ENCODE data around the gene KANK2. TPM values are rescaled to one million over a fixed set of nuclear protein-coding genes. Genes with fewer than 3 reads are reported as not detected.

Gene KANK2
- total RNA-seq, 1 experiment from 2014 or later, result 27.8 TPM

DNA sequence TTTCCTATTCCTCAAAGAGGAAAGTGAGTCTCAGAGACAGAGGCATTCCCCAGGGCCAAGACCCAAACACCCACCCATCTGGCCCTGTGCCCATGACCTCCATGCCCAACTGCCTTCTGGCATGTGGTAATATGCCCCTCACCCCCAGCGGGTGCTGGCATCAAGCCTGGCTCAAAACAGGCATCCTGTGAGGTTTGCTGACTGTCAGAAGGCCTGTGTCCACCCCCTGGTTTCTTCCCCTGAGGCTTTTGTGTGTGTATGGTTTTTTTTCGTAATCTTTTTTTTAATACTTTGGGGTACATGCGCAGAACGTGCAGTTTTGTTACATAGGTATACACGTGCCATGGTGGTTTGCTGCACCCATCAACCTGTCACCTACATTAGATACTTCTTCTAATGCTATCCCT, 7.6 kb upstream of the KANK2 start:
- TF ChIP-seq, protein P1, sequence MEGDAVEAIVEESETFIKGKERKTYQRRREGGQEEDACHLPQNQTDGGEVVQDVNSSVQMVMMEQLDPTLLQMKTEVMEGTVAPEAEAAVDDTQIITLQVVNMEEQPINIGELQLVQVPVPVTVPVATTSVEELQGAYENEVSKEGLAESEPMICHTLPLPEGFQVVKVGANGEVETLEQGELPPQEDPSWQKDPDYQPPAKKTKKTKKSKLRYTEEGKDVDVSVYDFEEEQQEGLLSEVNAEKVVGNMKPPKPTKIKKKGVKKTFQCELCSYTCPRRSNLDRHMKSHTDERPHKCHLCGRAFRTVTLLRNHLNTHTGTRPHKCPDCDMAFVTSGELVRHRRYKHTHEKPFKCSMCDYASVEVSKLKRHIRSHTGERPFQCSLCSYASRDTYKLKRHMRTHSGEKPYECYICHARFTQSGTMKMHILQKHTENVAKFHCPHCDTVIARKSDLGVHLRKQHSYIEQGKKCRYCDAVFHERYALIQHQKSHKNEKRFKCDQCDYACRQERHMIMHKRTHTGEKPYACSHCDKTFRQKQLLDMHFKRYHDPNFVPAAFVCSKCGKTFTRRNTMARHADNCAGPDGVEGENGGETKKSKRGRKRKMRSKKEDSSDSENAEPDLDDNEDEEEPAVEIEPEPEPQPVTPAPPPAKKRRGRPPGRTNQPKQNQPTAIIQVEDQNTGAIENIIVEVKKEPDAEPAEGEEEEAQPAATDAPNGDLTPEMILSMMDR (IDR thresholded peaks at IDR 0.05; ENCODE audit: unreplicated experiment), result no peak
- no peaks in the 10 kb centered on the region for H3K27me3 Mint-ChIP-seq (ENCODE audit: unreplicated experiment)
- CTCF ChIA-PET, result no interaction called here
- peaks cover 20% of the 10 kb centered on the region for H3K4me1 Mint-ChIP-seq (ENCODE audit: low read depth, unreplicated experiment)
- DNase-seq, result no peak
- peaks cover 28% of the 10 kb centered on the region for H3K36me3 Mint-ChIP-seq (ENCODE audit: insufficient read depth, unreplicated experiment)
- H3K4me3 Mint-ChIP-seq (ENCODE audit: low read depth, unreplicated experiment), result no peak overlapping the region
- no peaks in the 10 kb centered on the region for H3K9me3 Mint-ChIP-seq (ENCODE audit: low read depth, unreplicated experiment)
- BruUV-seq (replicated peaks), result no TSS peak
- no peak overlapping the region for H3K27ac Mint-ChIP-seq (ENCODE audit: unreplicated experiment)
- intact Hi-C loops (cut with micrococcal nuclease; ENCODE audit: unreplicated experiment), result loop anchor here (10.0 kb wide), 1 partner anchor 170 kb away; no protein-coding TSS in a partner anchor

DNA sequence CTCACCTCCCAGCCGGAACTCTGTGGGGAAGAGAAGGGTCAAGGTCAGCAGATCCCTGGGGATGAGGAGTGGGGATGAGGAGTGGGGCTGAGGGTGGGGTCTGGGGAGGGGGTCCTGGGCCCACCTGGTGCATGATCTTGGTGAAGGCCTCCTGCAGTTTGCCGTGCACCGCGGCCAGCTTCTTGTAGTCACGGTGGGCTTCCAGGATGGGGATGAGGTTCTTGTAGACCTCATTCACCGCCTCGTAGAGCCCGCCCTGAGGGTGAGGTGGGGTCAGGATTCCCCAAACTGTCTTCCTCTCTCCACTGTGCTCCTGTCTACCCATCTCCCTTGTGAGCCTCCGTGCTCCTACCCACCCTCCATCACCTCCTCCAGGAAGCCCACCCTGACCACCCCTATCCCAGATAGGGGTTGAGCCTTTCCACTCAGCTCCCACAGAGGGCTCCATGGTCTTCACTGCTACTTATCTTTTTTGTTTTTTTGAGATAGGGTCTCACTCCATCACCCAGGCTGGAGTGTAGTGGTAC, 6.8 kb upstream of the KANK2 start:
- DNase-seq, result no peak
- H3K27ac Mint-ChIP-seq (ENCODE audit: unreplicated experiment), result peak overlapping the region; percentile 50
- no peak overlapping the region for H3K4me3 Mint-ChIP-seq (ENCODE audit: low read depth, unreplicated experiment)
- CTCF ChIA-PET, result interaction anchor here (1.3 to 1.7 kb wide), 2 partner anchors 66 to 78 kb away, joined by 4 to 5 read pairs; no protein-coding TSS in a partner anchor
- H3K27me3 Mint-ChIP-seq (ENCODE audit: unreplicated experiment), result no peaks in the 10 kb centered on the region
- H3K9me3 Mint-ChIP-seq (ENCODE audit: low read depth, unreplicated experiment), result no peaks in the 10 kb centered on the region
- intact Hi-C loops (cut with micrococcal nuclease; ENCODE audit: unreplicated experiment), result loop anchor here (10.0 kb wide), 1 partner anchor 169 kb away; no protein-coding TSS in a partner anchor
- peaks cover 20% of the 10 kb centered on the region for H3K4me1 Mint-ChIP-seq (ENCODE audit: low read depth, unreplicated experiment)
- H3K36me3 Mint-ChIP-seq (ENCODE audit: insufficient read depth, unreplicated experiment), result peaks cover 28% of the 10 kb centered on the region
- TF ChIP-seq, protein P1 (IDR thresholded peaks at IDR 0.05; ENCODE audit: unreplicated experiment), result no peak
- no TSS peak for BruUV-seq (replicated peaks)

DNA sequence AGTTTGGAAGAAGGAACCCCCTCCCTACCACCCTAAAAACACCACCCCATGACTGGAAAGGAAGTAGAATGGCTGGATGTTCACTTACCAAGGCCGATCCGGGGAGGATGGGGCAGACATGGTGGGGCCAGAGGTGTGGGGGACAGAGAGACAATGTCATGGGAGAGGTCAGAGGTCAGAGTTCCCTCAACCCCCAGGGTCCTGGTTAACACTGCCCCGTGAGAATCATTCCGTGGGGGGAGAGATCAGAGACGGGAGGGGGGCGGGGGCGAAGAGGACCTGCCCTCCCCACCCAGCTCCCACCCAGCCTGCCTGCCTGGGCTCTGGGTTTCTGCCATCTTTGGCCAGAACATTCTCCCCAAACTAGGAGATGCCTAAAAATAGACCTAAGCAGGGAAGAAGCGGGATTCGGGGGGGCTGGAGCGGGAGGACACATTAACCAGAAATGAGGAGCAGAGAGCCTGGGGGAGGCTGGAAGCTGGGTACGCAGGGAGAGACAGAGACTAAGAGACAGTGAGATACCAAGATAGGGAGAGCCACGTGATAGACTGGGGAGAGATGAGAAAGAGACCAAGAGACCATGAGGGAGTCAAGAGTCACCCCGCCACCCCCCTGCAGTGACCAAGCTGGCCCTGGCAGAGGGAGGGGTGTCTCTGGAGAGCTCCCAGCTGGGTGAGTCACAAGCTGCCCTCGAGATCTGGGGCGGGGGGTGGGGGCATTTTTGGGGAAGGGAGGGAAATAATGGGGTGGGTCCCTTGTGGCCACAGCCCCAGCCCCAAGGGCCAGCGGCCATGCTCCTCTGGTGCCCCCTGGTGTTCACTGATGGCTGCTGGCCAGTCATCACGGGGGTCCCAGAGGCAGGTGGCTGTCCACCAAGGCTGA, 6.1 kb upstream of the KANK2 start:
- BruUV-seq (replicated peaks), result no TSS peak
- Mint-ChIP-seq H3K4me1 (ENCODE audit: low read depth, unreplicated experiment) (peaks cover 20% of the 10 kb centered on the region), H3K4me3 (ENCODE audit: low read depth, unreplicated experiment) (no peak overlapping the region), H3K27ac (ENCODE audit: unreplicated experiment) (peak overlapping the region; percentile 50), H3K9me3 (ENCODE audit: low read depth, unreplicated experiment) (no peaks in the 10 kb centered on the region), H3K36me3 (ENCODE audit: insufficient read depth, unreplicated experiment) (peaks cover 25% of the 10 kb centered on the region), H3K27me3 (ENCODE audit: unreplicated experiment) (no peaks in the 10 kb centered on the region)
- DNase-seq, result peak; percentile 69
- intact Hi-C loops (cut with micrococcal nuclease; ENCODE audit: unreplicated experiment), result loop anchor here (2.0 to 10.0 kb wide), 2 partner anchors 67 to 169 kb away; no protein-coding TSS in a partner anchor
- CTCF ChIA-PET, result interaction anchor here (0.6 to 1.7 kb wide), 5 partner anchors 14 to 112 kb away, joined by 4 to 5 read pairs (median 4); no protein-coding TSS in a partner anchor
- TF ChIP-seq, protein P1 (IDR thresholded peaks at IDR 0.05; ENCODE audit: unreplicated experiment), result peak; percentile 81

DNA sequence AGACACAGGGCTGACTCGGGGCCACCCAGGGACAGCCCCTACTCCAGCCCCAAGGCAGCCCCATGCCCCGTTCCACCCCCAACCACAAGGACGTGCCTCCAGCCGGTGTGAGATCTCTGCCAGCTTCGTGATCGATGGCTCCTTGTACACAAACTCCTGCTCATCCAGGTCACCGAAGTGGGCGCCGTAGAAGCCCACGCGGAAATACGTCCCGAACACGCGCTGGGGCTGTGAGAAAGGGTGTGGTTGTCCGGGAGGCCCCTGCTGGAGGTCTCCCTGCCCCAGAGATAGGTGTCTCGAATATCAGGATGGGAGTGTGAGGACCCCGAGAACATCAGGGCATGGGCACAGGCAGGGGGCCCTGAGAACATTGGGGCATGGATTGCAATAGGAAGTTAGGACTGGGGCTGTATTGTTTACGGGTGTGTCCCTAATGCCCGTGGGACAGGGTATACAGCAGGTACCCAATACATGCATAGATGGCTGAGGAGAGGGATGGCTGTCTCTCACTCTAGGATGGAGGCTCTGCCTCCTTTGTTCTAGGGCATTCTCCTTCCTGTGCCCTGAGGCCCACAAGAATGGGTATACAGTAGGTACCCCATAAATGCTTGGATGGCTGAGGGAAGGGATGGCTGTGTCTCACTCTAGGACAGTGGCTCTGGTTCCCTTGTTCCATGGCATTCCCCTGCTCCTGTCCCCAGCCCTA, 5.3 kb upstream of the KANK2 start:
- Mint-ChIP-seq H3K4me3 (ENCODE audit: low read depth, unreplicated experiment) (no peak overlapping the region), H3K27me3 (ENCODE audit: unreplicated experiment) (no peaks in the 10 kb centered on the region), H3K36me3 (ENCODE audit: insufficient read depth, unreplicated experiment) (peaks cover 21% of the 10 kb centered on the region), H3K27ac (ENCODE audit: unreplicated experiment) (no peak overlapping the region), H3K4me1 (ENCODE audit: low read depth, unreplicated experiment) (peaks cover 20% of the 10 kb centered on the region), H3K9me3 (ENCODE audit: low read depth, unreplicated experiment) (no peaks in the 10 kb centered on the region)
- TF ChIP-seq, protein P1 (IDR thresholded peaks at IDR 0.05; ENCODE audit: unreplicated experiment), result no peak
- BruUV-seq (replicated peaks), result no TSS peak
- CTCF ChIA-PET, result interaction anchor here (1.3 to 1.7 kb wide), 2 partner anchors 64 to 77 kb away, joined by 4 to 5 read pairs; no protein-coding TSS in a partner anchor
- intact Hi-C loops (cut with micrococcal nuclease; ENCODE audit: unreplicated experiment), result loop anchor here (2.0 to 10.0 kb wide), 2 partner anchors 66 to 168 kb away; no protein-coding TSS in a partner anchor
- DNase-seq, result no peak
